Measurements from ENCODE around the gene ACOXL. TPM values are rescaled to one million over a fixed set of nuclear protein-coding genes. Genes with fewer than 3 reads are reported as not detected.

The ACOXL gene
- total and polyA plus RNA-seq, 4 donors, result 4.4 to 32.8 (median 12.2) TPM

GRCh38 chr2:110807522-110807921 lies 75.1 kb downstream of the ACOXL start:
- no peak overlapping the region for H3K27ac ChIP-seq (ENCODE audit: low read depth in 1 of 2, low read length in 1 of 2)
- no peak for TF ChIP-seq CTCF (IDR thresholded peaks at IDR 0.05; ENCODE audit: control extremely low read depth, extremely low read depth)

GRCh38 chr2:110810404-110810803 lies 78.0 kb downstream of the ACOXL start:
- H3K4me3 ChIP-seq, result no peak overlapping the region
- peaks cover 0 to 12% (median 8%) of the 10 kb centered on the region in 5 donors for H3K4me1 ChIP-seq (ENCODE audit: control insufficient read depth in 5 of 5, insufficient read depth in 5 of 5, low read length in 5 of 5)
- H3K9ac ChIP-seq (ENCODE audit: insufficient read depth in 1 of 2, low read length in 2 of 2), result no peak overlapping the region
- H3K36me3 ChIP-seq (ENCODE audit: control insufficient read depth in 4 of 4, insufficient read depth in 4 of 4, low read length in 4 of 4), result peaks cover 0 to 1% (median 0%) of the 10 kb centered on the region in 4 donors
- 87 to 95% methylated on average over 2 of the region's 2 CpGs for WGBS, 2 donors
- no peaks in the 10 kb centered on the region for H3K27me3 ChIP-seq (ENCODE audit: control insufficient read depth in 3 of 3, insufficient read depth in 3 of 3, low read length in 2 of 3)
- H3K9me3 ChIP-seq (ENCODE audit: control insufficient read depth in 4 of 4, insufficient read depth in 3 of 4, low read length in 3 of 4), result no peaks in the 10 kb centered on the region
- no peak for TF ChIP-seq CTCF (IDR thresholded peaks at IDR 0.05; ENCODE audit: control extremely low read depth, extremely low read depth)
- DNase-seq, result no peak
- no peak overlapping the region for H3K27ac ChIP-seq (ENCODE audit: low read depth in 1 of 2, low read length in 1 of 2)
- no peak for ATAC-seq (ENCODE audit: insufficient read depth, low FRiP score)

More at GRCh38 chr2:110807522-110807921, 75.1 kb downstream of the ACOXL start:
- peaks cover 0 to 2% (median 0%) of the 10 kb centered on the region in 4 donors for H3K9me3 ChIP-seq (ENCODE audit: control insufficient read depth in 4 of 4, insufficient read depth in 3 of 4, low read length in 3 of 4)
- DNase-seq, result no peak
- WGBS, 2 donors, result 83 to 86% methylated on average over 12 of the region's 12 CpGs
- H3K36me3 ChIP-seq (ENCODE audit: control insufficient read depth in 4 of 4, insufficient read depth in 4 of 4, low read length in 4 of 4), result peaks cover 0 to 3% (median under 1%) of the 10 kb centered on the region in 4 donors
- no peaks in the 10 kb centered on the region for H3K27me3 ChIP-seq (ENCODE audit: control insufficient read depth in 3 of 3, insufficient read depth in 3 of 3, low read length in 2 of 3)
- ATAC-seq (ENCODE audit: insufficient read depth, low FRiP score), result no peak
- no peak overlapping the region for H3K4me3 ChIP-seq
- peaks cover 0 to 14% (median 8%) of the 10 kb centered on the region in 5 donors for H3K4me1 ChIP-seq (ENCODE audit: control insufficient read depth in 5 of 5, insufficient read depth in 5 of 5, low read length in 5 of 5)
- H3K9ac ChIP-seq (ENCODE audit: insufficient read depth in 1 of 2, low read length in 2 of 2), result no peak overlapping the region

- H3K27ac ChIP-seq (ENCODE audit: low read depth in 1 of 2, low read length in 1 of 2), result no peak overlapping the region
- H3K36me3 ChIP-seq (ENCODE audit: control insufficient read depth in 4 of 4, insufficient read depth in 4 of 4, low read length in 4 of 4), result peaks cover 0 to 1% (median 0%) of the 10 kb centered on the region in 4 donors
- H3K27me3 ChIP-seq (ENCODE audit: control insufficient read depth in 3 of 3, insufficient read depth in 3 of 3, low read length in 2 of 3), result no peaks in the 10 kb centered on the region
- H3K4me3 ChIP-seq, result no peak overlapping the region
- ATAC-seq (ENCODE audit: insufficient read depth, low FRiP score) (no peak), DNase-seq (no peak)
- H3K9ac ChIP-seq (ENCODE audit: insufficient read depth in 1 of 2, low read length in 2 of 2), result no peak overlapping the region
- H3K9me3 ChIP-seq (ENCODE audit: control insufficient read depth in 4 of 4, insufficient read depth in 3 of 4, low read length in 3 of 4), result no peaks in the 10 kb centered on the region
- WGBS, 2 donors, result 91 to 96% methylated on average over 12 of the region's 12 CpGs
- no peaks in the 10 kb centered on the region for H3K4me1 ChIP-seq (ENCODE audit: control insufficient read depth in 5 of 5, insufficient read depth in 5 of 5, low read length in 5 of 5)
- TF ChIP-seq CTCF (IDR thresholded peaks at IDR 0.05; ENCODE audit: control extremely low read depth, extremely low read depth), result no peak
Observed at GRCh38 chr2:110812726-110813645, 80.6 kb downstream of the ACOXL start.

All from lung (tissue), 12 donors.